K562 (cell line): ENCODE measurements around the gene LRRC4. TPM values are rescaled to one million over a fixed set of nuclear protein-coding genes. Genes with fewer than 3 reads are reported as not detected.
A peak's percentile ranks its signal among the peaks of the same experiment; 100 is the strongest.

Source experiments
- BRD4 ChIP-seq: fragments of 200-600 bp; sonication (generic); IDR thresholded peaks from 2 replicates; pipeline ENCODE4 v1.6.1; 2017; ENCODE audit warnings: inconsistent platforms
- DPF2 ChIP-seq: fragments of 450-650 bp; IDR thresholded peaks from 2 replicates; pipeline ENCODE4 v1.6.1; 2016
- EHMT2 ChIP-seq: fragments of 450-650 bp; IDR thresholded peaks from 2 replicates; pipeline ENCODE4 v1.6.1; 2018; ENCODE audit warnings: antibody characterized with exemption
- HIVEP1 ChIP-seq: fragments of 250-450 bp; sonication (Bioruptor Pico); IDR thresholded peaks from 2 replicates; pipeline ENCODE4 v1.4.0; 2020; ENCODE audit warnings: mild to moderate bottlenecking
- HMG20B ChIP-seq: fragments of 250-450 bp; sonication (Bioruptor Pico); IDR thresholded peaks from 2 replicates; pipeline ENCODE4 v1.5.0; 2021; ENCODE audit warnings: mild to moderate bottlenecking
- HNRNPH1 ChIP-seq: fragments of 200-400 bp; formaldehyde crosslinking; optimal IDR thresholded peaks from 2 replicates; pipeline ENCODE3; 2017; ENCODE audit warnings: low read depth, mild to moderate bottlenecking, low read length, moderate library complexity
- KAT2B ChIP-seq: IDR thresholded peaks from one replicate; pipeline ENCODE4 v1.6.1; 2012; ENCODE audit warnings: low read depth, mild to moderate bottlenecking, control low read depth, inconsistent platforms, low read length, moderate library complexity
- PTBP1 ChIP-seq: fragments of 200-400 bp; formaldehyde crosslinking; IDR thresholded peaks from 2 replicates; pipeline ENCODE4 v1.6.1; 2017; ENCODE audit warnings: low read depth, low read length
- RFX1 ChIP-seq: fragments of 450-650 bp; IDR thresholded peaks from 2 replicates; pipeline ENCODE4 v1.6.1; 2016; ENCODE audit warnings: mild to moderate bottlenecking, moderate library complexity
- SMARCB1 ChIP-seq: IDR thresholded peaks from 2 replicates; pipeline ENCODE4 v1.6.1; 2011; ENCODE audit warnings: improper control_type of control experiment, low read depth; ENCODE audit not compliant: insufficient read length
- TCF3 ChIP-seq: sonication (generic); formaldehyde crosslinking; IDR thresholded peaks from 2 replicates; pipeline ENCODE4 v1.4.0; 2020; ENCODE audit warnings: mild to moderate bottlenecking, missing genetic modification reagents
- TEAD2 ChIP-seq: fragments of 450-650 bp; IDR thresholded peaks from 2 replicates; pipeline ENCODE4 v1.6.1; 2016; ENCODE audit warnings: missing genetic modification characterization, control low read depth, missing compliant biosample characterization
- ZKSCAN3 ChIP-seq: fragments of 250-450 bp; sonication (Bioruptor Pico); IDR thresholded peaks from 2 replicates; pipeline ENCODE4 v1.4.0; 2020
- polyA plus RNA-seq, 8 experiments: library from polyadenylated mRNA; depleted of rRNA in 4 of 8; stranded (reverse) in 5 of 8; unstranded in 3 of 8; fragments of >200 nt; fragmentation: Nextera tagmentation in 2 of 8; fragmentation: Illumina TruSeq in 1 of 8; extraction: Ambion mirVana in 2 of 8; extraction: Trizol in 1 of 8; gene quantifications; 2 replicates each; pipeline versions ENCODE4 v1.2.1 to v1.2.3, GENCODE V29; 2011 to 2014; ENCODE audit warnings: inconsistent platforms in 1 of 8, missing spikeins in 1 of 8
- total RNA-seq, 7 experiments: library from RNA; depleted of rRNA in 6 of 7; stranded (reverse); fragments of >200 nt in 6 of 7; fragmentation: Illumina TruSeq in 2 of 7; extraction: Trizol in 2 of 7; gene quantifications; 2 replicates each; pipeline versions ENCODE4 v1.2.1 to v1.2.3, GENCODE V29; 2011 to 2021; ENCODE audit warnings: low replicate concordance in 1 of 7
- TF ChIP-seq, protein P1 (sequence below): fragments of 250-450 bp; sonication (Bioruptor Pico); IDR thresholded peaks from 2 replicates; pipeline ENCODE4 v1.5.0; 2021
- TF ChIP-seq, protein P2 (sequence below): fragments of 450-650 bp; formaldehyde crosslinking; IDR thresholded peaks from 2 replicates; pipeline ENCODE4 v1.4.0; 2020; ENCODE audit warnings: mild to moderate bottlenecking, moderate library complexity
- TF ChIP-seq, protein P3 (sequence below): fragments of 450-650 bp; formaldehyde crosslinking; IDR thresholded peaks from 2 replicates; pipeline ENCODE4 v1.4.0; 2022; ENCODE audit warnings: missing genetic modification characterization
- TF ChIP-seq, protein P4 (sequence below): fragments of 450-650 bp; formaldehyde crosslinking; IDR thresholded peaks from 2 replicates; pipeline ENCODE4 v1.4.0; 2022; ENCODE audit warnings: missing genetic modification characterization

The LRRC4 gene
- total and polyA plus RNA-seq, 9 of the 15 experiments (the other 6 are each of a cell fraction or from before 2014, with no cell fraction given), result 0.04 to 0.11 TPM; not detected in 7

DNA sequence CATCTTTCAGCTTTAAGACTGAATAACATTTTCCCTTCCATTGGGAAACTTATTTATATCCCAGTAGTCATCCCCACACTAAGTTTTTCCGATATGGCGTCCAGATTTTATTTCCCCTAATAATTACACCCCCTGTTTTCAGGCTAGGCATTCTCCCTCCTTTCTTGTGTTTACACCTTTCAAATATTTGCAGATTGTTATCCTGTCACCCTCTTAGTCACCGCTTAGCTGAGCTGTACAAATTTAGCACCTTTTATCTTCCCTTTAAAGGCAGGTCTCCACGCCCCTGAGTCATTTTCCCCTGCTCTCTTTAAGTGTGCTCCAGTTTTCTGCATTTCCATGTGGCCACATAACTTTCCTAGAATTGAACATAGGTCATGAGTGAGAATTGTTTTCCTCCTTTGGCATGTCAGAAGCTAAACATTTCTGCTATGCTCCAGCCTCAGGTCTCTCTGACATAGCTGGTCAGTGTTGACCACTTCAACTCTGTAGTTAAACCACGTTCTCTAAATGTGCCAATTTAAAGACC is 47.4 kb downstream of the LRRC4 start (continued):
- TF ChIP-seq KAT2B, result no peak
- TF ChIP-seq, protein P1, sequence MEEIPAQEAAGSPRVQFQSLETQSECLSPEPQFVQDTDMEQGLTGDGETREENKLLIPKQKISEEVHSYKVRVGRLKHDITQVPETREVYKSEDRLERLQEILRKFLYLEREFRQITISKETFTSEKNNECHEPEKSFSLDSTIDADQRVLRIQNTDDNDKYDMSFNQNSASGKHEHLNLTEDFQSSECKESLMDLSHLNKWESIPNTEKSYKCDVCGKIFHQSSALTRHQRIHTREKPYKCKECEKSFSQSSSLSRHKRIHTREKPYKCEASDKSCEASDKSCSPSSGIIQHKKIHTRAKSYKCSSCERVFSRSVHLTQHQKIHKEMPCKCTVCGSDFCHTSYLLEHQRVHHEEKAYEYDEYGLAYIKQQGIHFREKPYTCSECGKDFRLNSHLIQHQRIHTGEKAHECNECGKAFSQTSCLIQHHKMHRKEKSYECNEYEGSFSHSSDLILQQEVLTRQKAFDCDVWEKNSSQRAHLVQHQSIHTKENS (CRISPR knock-in tag), result no peak
- TF ChIP-seq HNRNPH1, result no peak
- no peak for TF ChIP-seq EHMT2
- TF ChIP-seq, protein P2, sequence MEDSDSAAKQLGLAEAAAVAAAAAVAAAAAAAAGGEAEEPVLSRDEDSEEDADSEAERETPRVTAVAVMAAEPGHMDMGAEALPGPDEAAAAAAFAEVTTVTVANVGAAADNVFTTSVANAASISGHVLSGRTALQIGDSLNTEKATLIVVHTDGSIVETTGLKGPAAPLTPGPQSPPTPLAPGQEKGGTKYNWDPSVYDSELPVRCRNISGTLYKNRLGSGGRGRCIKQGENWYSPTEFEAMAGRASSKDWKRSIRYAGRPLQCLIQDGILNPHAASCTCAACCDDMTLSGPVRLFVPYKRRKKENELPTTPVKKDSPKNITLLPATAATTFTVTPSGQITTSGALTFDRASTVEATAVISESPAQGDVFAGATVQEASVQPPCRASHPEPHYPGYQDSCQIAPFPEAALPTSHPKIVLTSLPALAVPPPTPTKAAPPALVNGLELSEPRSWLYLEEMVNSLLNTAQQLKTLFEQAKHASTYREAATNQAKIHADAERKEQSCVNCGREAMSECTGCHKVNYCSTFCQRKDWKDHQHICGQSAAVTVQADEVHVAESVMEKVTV (CRISPR knock-in tag), result no peak
- no peak for TF ChIP-seq HIVEP1
- no peak for TF ChIP-seq RFX1
- no peak for TF ChIP-seq TEAD2
- TF ChIP-seq ZKSCAN3 (CRISPR knock-in tag), result no peak
- TF ChIP-seq HMG20B (CRISPR knock-in tag), result no peak
- TF ChIP-seq, protein P3, sequence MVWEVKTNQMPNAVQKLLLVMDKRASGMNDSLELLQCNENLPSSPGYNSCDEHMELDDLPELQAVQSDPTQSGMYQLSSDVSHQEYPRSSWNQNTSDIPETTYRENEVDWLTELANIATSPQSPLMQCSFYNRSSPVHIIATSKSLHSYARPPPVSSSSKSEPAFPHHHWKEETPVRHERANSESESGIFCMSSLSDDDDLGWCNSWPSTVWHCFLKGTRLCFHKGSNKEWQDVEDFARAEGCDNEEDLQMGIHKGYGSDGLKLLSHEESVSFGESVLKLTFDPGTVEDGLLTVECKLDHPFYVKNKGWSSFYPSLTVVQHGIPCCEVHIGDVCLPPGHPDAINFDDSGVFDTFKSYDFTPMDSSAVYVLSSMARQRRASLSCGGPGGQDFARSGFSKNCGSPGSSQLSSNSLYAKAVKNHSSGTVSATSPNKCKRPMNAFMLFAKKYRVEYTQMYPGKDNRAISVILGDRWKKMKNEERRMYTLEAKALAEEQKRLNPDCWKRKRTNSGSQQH, result no peak
- no peak for TF ChIP-seq BRD4
- TF ChIP-seq, protein P4, sequence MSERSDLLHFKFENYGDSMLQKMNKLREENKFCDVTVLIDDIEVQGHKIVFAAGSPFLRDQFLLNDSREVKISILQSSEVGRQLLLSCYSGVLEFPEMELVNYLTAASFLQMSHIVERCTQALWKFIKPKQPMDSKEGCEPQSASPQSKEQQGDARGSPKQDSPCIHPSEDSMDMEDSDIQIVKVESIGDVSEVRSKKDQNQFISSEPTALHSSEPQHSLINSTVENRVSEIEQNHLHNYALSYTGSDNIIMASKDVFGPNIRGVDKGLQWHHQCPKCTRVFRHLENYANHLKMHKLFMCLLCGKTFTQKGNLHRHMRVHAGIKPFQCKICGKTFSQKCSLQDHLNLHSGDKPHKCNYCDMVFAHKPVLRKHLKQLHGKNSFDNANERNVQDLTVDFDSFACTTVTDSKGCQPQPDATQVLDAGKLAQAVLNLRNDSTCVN (CRISPR knock-in tag), result no peak
- TF ChIP-seq SMARCB1, result no peak
- peak; percentile 62 for TF ChIP-seq TCF3 (CRISPR knock-in tag)
- no peak for TF ChIP-seq PTBP1
- peak; percentile 95 for TF ChIP-seq DPF2
